Measurements from ENCODE around the gene ACOX1.

The ACOX1 gene

GRCh38 chr17:75899767-75900468 lies 79.0 kb downstream of the ACOX1 start (continued):
- TF ChIP-seq ZNF513 (tag by site-specific recombination; IDR thresholded peaks at IDR 0.05) = no peak
- TF ChIP-seq ZNF558 (tag by site-specific recombination; IDR thresholded peaks at IDR 0.05) = no peak
- TF ChIP-seq ZNF624 (tag by site-specific recombination; IDR thresholded peaks at IDR 0.05) = no peak
- no peak for TF ChIP-seq BCL11B (tag by site-specific recombination; IDR thresholded peaks at IDR 0.05; ENCODE audit: low read depth)
- TF ChIP-seq ZNF248 (tag by site-specific recombination; IDR thresholded peaks at IDR 0.05) = no peak
- TF ChIP-seq KLF7 (tag by site-specific recombination; IDR thresholded peaks at IDR 0.05; ENCODE audit: borderline replicate concordance) = no peak
- TF ChIP-seq ZNF366 (tag by site-specific recombination; conservative IDR thresholded peaks at IDR 0.05) = no peak

GRCh38 chr17:75899353-75899752 lies 79.6 kb downstream of the ACOX1 start:
- ChIA-PET POLR2A (interaction anchor here (2.0 kb wide), 1 partner anchor 119 kb away, joined by 10 read pairs; a partner anchor contains a TSS), CTCF (interaction anchor here (0.6 to 4.0 kb wide), 4 partner anchors 38 to 106 kb away, joined by 3 to 18 read pairs (median 4); no protein-coding TSS in a partner anchor)
- TF ChIP-seq BCL11B (tag by site-specific recombination; IDR thresholded peaks at IDR 0.05; ENCODE audit: low read depth) = no peak
- TF ChIP-seq ZBTB6 (tag by site-specific recombination; IDR thresholded peaks at IDR 0.05) = peak; percentile 53; the same call in 1 of the 2 replicates
- no peak for TF ChIP-seq ZNF518A (tag by site-specific recombination; conservative IDR thresholded peaks at IDR 0.05; ENCODE audit: low read depth)
- Histone ChIP-seq H3K9me3 (ENCODE audit: control insufficient read depth, insufficient read depth, low read depth, low read length) (no peaks in the 10 kb centered on the region), H3K27ac (ENCODE audit: extremely low read depth, low read depth, low read length) (peak overlapping the region; percentile 16; the same call in 1 of the 2 replicates), H3K4me3 (ENCODE audit: low read depth, low read length) (no peak overlapping the region), H3K4me1 (ENCODE audit: control insufficient read depth, insufficient read depth, low read length) (peaks cover 17% of the 10 kb centered on the region), H3K36me3 (ENCODE audit: control insufficient read depth in 2 of 2, insufficient read depth in 1 of 2, low read length in 2 of 2) (peaks cover 31 to 58% of the 10 kb centered on the region in 2 experiments)

- peaks cover 31 to 58% of the 10 kb centered on the region in 2 experiments for H3K36me3 ChIP-seq (ENCODE audit: control insufficient read depth in 2 of 2, insufficient read depth in 1 of 2, low read length in 2 of 2)
- no peak overlapping the region for H3K4me3 ChIP-seq (ENCODE audit: low read depth, low read length)
- no peak overlapping the region for H3K27ac ChIP-seq (ENCODE audit: extremely low read depth, low read depth, low read length)
- CTCF ChIA-PET = interaction anchor here (0.6 to 4.0 kb wide), 5 partner anchors 37 to 106 kb away, joined by 3 to 18 read pairs (median 4); no protein-coding TSS in a partner anchor
- POLR2A ChIA-PET = interaction anchor here (1.3 to 2.0 kb wide), 2 partner anchors 80 to 119 kb away, joined by 3 to 10 read pairs; partner anchors contain the start of genes ACOX1 and TEN1
- no peaks in the 10 kb centered on the region for H3K9me3 ChIP-seq (ENCODE audit: control insufficient read depth, insufficient read depth, low read depth, low read length)
- peaks cover 17% of the 10 kb centered on the region for H3K4me1 ChIP-seq (ENCODE audit: control insufficient read depth, insufficient read depth, low read length)
- TF ChIP-seq ZNF837 (tag by site-specific recombination; IDR thresholded peaks at IDR 0.05) (no peak), HIC1 (tag by site-specific recombination; IDR thresholded peaks at IDR 0.05) (no peak), ZNF560 (tag by site-specific recombination; IDR thresholded peaks at IDR 0.05; ENCODE audit: borderline replicate concordance) (no peak), ZNF155 (tag by site-specific recombination; IDR thresholded peaks at IDR 0.05) (no peak), FEZF1 (tag by site-specific recombination; IDR thresholded peaks at IDR 0.05) (no peak), EGR2 (tag by site-specific recombination; IDR thresholded peaks at IDR 0.05; ENCODE audit: low read depth) (no peak), ZNF521 (tag by site-specific recombination; IDR thresholded peaks at IDR 0.05) (no peak), ZXDB (tag by site-specific recombination; IDR thresholded peaks at IDR 0.05) (no peak), ZNF610 (tag by site-specific recombination; IDR thresholded peaks at IDR 0.05; ENCODE audit: borderline replicate concordance) (no peak)
Observed at GRCh38 chr17:75898791-75899190, 80.2 kb downstream of the ACOX1 start.

Data from HEK293 (cell line).